Renal cortical epithelial cell (primary cell): ENCODE results near the gene SPPL2A. TPM values are rescaled to one million over a fixed set of nuclear protein-coding genes. Genes with fewer than 3 reads are reported as not detected.
A peak's percentile ranks its signal among the peaks of the same experiment; 100 is the strongest.
"Not testable (repeated sequence)": the region's sequence is repeated elsewhere in the genome, so short reads cannot be mapped to it uniquely, and the experiment has no call there.

Experiments used
- DNase-seq: peaks from one replicate; pipeline ENCODE4 v3.0.0-alpha.2; 2011; ENCODE audit warnings: low read depth
- total RNA-seq: library from RNA; depleted of rRNA; stranded (reverse); fragments of >200 nt; gene quantifications from 2 replicates; pipeline ENCODE4 v1.2.3, GENCODE V29; 2014

The SPPL2A gene, protein sequence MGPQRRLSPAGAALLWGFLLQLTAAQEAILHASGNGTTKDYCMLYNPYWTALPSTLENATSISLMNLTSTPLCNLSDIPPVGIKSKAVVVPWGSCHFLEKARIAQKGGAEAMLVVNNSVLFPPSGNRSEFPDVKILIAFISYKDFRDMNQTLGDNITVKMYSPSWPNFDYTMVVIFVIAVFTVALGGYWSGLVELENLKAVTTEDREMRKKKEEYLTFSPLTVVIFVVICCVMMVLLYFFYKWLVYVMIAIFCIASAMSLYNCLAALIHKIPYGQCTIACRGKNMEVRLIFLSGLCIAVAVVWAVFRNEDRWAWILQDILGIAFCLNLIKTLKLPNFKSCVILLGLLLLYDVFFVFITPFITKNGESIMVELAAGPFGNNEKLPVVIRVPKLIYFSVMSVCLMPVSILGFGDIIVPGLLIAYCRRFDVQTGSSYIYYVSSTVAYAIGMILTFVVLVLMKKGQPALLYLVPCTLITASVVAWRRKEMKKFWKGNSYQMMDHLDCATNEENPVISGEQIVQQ
- 142 and 171 TPM in 2 replicates for total RNA-seq

GRCh38 chr15:50765195-50765967 lies at the start of gene SPPL2A:
SPPL2A (minus strand) TSS chr15:50765706; CDS start chr15:50765533, 173 bp downstream.
- DNase-seq: peak; percentile 76

GRCh38 chr15:50814634-50815033 lies 49.1 kb upstream of the SPPL2A start:
- DNase-seq: no peak

DNA sequence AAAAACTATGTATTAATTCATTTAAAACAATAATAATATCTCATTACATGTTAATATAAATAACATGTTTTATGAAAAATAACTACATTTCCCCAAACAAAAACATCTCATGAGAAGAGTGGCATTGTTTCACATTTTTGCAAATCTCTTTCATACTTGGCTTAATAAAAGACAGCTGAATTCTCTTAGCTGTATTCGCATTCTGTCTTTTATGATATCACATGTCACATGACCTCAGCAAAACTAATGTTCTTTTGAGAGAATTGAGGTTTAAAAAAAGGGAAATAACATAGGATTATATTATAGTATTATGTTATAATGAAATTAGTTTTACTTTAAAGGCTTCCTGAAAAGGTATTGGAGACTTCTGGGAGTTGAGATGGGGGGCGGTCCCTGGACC lies 48.4 kb upstream of the SPPL2A start:
- DNase-seq: no peak

- no peak for DNase-seq
Observed at GRCh38 chr15:50813089-50813488, 47.6 kb upstream of the SPPL2A start.

GRCh38 chr15:50812181-50812506 lies 46.6 kb upstream of the SPPL2A start:
- DNase-seq: not testable (repeated sequence)

- not testable (repeated sequence) for DNase-seq
Observed at GRCh38 chr15:50811461-50812180, 46.1 kb upstream of the SPPL2A start.

DNA sequence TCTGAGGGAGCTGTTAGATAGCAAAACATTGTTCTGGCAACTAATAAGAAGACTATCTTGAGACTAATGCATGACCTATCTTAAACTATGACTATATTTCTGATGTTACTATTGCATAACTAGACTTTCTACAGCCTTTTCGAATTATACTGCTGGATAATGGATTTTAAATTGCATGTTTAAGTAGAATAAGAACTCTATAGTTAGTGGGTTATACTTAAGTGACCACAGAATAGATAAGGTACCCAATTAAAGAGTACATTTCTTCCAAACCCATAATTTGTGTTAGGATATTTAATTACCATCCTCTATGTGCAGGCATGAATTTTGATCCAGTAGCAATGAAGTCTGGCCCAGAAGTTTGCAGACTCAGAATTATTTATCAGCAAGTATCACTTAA lies 44.6 kb upstream of the SPPL2A start:
- DNase-seq: no peak

- no peak for DNase-seq
Observed at GRCh38 chr15:50808728-50809127, 43.2 kb upstream of the SPPL2A start.

GRCh38 chr15:50803479-50804180 lies 38.1 kb upstream of the SPPL2A start:
- DNase-seq: no peak

DNA sequence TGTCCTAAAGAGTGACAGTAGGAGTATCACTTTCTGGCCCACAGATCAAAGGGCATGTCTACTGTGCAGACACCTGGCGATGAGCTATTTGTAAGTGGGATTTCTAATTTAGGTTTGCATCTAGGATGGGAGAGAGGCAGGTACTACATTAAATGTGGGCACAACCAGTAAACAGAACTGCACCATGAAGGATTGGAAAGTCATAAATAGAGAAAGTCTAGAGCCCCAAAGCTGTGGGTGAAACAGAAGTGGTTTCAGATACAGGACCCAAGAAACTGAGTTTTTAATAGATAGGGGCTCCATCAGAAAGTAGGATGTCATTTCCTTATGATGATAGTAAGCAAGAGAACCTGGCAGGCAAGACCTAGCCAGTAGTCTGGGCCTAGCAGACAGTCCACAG lies 35.2 kb upstream of the SPPL2A start:
- DNase-seq: no peak

DNA sequence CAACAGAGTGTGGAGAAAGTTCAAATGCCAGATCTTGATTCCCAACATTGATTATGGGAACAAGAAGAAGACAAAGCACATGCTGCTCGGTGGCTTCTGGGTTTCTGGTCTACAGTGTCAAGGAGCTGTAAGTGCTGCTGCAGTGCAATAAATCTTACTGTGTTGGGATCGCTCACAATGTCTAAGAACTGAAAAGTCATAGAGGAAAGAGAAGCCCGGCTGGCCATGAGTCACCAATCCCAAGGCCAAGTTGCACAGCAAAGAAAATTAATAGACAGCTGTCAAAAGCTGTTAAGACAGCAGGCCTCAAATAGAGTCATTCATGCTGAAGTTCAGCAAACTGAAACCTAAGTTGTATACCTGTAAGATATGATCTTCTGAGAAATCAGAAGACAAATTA lies 33.2 kb upstream of the SPPL2A start:
- peak; percentile 65 for DNase-seq

- no peak for DNase-seq
Observed at GRCh38 chr15:50797926-50798325, 32.4 kb upstream of the SPPL2A start.

DNA sequence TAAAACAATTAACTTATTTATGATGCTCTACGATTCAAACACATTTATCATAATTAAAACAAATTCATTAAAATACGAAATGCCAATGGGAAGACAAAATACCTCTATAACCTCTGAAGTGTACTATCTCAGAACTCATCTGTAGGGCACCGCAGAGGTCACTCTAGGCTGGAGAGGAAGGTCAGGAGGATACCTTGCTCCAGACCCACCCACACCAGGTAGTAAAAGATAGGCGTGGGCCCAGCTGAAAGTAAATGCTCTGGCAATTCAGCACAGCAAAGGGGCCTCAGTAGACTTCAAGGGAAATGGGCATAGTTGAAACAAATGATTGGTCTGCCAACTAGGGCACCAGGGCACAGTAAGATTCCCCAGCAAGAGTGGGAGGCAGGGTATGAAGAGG lies 26.0 kb upstream of the SPPL2A start:
- no peak for DNase-seq

DNA sequence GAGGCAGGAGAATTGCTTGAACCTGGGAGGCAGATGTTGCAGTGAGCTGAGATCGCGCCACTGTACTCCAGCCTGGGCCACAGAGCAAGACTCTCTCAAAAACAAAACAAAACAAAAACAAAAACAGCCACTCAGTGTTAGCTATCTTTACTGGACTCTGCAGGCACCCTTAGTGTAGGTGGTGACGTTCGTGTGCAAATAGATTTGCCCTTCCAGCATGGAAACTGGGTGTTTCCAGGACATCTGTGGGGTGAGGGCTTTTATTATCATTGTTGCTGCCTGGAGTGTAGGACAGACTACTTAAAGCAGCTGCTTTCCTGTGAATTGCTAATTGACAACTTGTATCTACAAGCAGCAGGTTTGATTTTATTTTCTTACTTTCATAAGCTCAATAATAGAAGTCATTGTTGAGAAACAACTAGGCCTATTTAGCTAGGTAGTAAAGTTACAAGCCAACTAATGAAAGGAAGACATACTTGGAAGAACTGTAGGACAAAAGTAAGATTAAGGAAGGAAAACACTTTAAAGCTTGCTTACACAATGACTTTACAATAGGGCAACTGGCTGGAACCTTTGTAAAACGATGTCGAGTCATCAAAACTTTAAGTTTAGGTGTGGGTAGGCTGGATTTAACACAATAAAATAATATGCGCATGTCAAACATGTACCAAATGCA lies 25.4 kb upstream of the SPPL2A start:
- no peak for DNase-seq

DNA sequence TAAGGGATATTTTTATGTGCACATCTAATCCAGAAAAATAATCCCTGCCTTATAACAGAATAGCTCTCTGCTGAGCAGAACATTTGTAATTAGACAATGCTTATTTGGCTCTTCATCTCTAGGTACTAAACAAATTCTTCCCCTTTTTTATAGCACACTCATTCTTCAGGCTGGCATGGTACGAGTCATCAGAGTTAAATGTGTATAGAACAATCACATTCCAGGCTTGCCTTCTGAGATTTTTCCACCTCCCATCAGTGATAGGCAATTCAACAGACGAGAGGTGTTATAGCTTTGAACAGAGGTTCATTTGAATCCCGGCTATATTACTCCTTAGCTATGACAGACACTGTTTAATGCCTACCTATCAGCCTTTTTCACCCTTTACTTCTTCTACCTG lies 21.4 kb upstream of the SPPL2A start:
- DNase-seq: peak; percentile 78

DNA sequence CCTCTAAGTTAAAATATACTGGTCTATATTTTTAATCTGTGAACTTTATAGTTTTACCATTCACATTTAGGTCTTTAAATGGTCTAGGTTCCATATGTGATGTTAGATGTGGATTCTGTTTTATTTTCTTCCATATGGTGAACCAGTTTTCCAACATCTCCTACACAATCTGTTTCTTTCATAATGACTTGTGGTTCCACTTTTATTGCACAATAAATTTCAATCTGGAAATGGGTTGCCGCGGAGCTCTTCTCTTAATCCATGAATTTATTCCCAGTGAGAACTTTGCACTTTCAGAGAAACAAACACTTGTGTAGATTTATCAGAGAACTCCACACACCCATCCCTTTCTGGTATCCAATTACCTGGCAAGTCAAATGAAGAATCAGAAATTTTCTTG lies 20.9 kb upstream of the SPPL2A start:
- no peak for DNase-seq

DNA sequence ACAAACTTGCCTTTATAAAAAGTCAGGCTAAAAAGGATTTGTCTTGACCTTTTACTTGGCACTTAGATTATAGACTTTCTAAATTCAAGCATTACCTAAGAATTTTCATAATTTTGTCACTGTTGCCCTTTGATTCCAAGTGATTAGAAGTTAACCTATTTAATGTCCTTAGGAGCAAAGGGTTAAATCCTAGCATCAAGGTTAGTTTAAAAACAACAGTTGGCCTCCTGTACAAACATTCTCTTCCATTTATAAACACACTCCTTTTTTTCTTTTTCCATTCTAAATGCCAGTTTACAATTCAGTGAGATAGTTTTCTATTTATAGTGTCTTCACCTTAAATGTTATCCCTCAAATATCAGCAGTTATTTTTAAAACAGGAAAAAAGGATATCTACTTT lies 18.4 kb upstream of the SPPL2A start:
- no peak for DNase-seq

- DNase-seq: peak; percentile 41
Observed at GRCh38 chr15:50783411-50783810, 17.9 kb upstream of the SPPL2A start.

- peak; percentile 62 for DNase-seq
Observed at GRCh38 chr15:50778086-50778485, 12.6 kb upstream of the SPPL2A start.

DNA sequence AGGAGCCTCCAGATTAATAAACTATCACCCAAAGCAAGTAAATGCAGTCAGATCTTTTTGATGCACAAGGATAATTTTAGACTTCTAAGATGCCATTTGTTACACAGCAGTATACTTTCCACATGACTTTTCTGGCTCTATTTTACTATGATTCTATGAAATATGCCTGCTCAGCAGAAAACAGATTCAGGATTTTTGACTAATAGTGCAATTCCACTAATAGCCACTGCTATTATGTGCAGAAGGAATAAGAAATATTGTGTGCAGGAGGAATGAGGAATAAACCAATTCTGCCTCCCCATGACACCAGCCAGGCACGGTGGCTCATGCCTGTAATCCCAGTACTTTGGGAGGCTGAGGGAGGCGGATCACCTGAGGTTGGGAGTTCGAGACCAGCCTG lies 11.5 kb upstream of the SPPL2A start:
- DNase-seq: no peak

- peak; percentile 75 for DNase-seq
Observed at GRCh38 chr15:50774450-50774849, 8.9 kb upstream of the SPPL2A start.
